Stimulated activated CD8-positive, alpha-beta memory T cell treated with anti-CD3 and anti-CD28 coated beads, Interleukin-4, amount 100 ng/mL, for 1 hour (primary cell): ENCODE results near the gene IFFO2.

ENCODE experiments used
- DNase-seq, 2 donors: peaks; one replicate each; pipeline ENCODE4 v3.0.0-alpha.2; 2020; ENCODE audit warnings: low read depth in 2 of 2, low spot score in 1 of 2

The IFFO2 gene

GRCh38 chr1:18972991-18973390 is 16.5 kb upstream of the IFFO2 start:
- DNase-seq, result no peak

- DNase-seq, result no peak
These were observed 16.1 kb upstream of the IFFO2 start for GRCh38 chr1:18972531-18972930.

- DNase-seq, result no peak
These were observed 14.3 kb upstream of the IFFO2 start for GRCh38 chr1:18970762-18971161.

- DNase-seq, result no peak
These were observed 13.9 kb upstream of the IFFO2 start for GRCh38 chr1:18970358-18970757.

GRCh38 chr1:18967066-18967690 is 10.7 kb upstream of the IFFO2 start:
- no peak for DNase-seq

GRCh38 chr1:18965206-18966173 is 9.0 kb upstream of the IFFO2 start:
- DNase-seq, result no peak

- DNase-seq, result no peak
These were observed 7.5 kb upstream of the IFFO2 start for GRCh38 chr1:18963968-18964367.

- no peak for DNase-seq
These were observed 6.6 kb upstream of the IFFO2 start for GRCh38 chr1:18962855-18963737.

GRCh38 chr1:18962121-18962721 is 5.7 kb upstream of the IFFO2 start:
- no peak for DNase-seq

- DNase-seq, result no peak
These were observed 4.3 kb upstream of the IFFO2 start for GRCh38 chr1:18960821-18961220.

GRCh38 chr1:18960409-18960808 is 3.9 kb upstream of the IFFO2 start:
- DNase-seq, result no peak

GRCh38 chr1:18959591-18959990 is 3.1 kb upstream of the IFFO2 start:
- DNase-seq, result no peak

GRCh38 chr1:18957532-18958300 is 1.2 kb upstream of the IFFO2 start:
- no peak for DNase-seq

- no peak for DNase-seq
These were observed 653 bp upstream of the IFFO2 start for GRCh38 chr1:18957136-18957521.

- no peak for DNase-seq
These were observed 859 bp downstream of the IFFO2 start for GRCh38 chr1:18955441-18956192.

- no peak for DNase-seq
These were observed 1.4 kb downstream of the IFFO2 start for GRCh38 chr1:18955131-18955440.

- no peak for DNase-seq
These were observed 2.0 kb downstream of the IFFO2 start for GRCh38 chr1:18954270-18955071.

GRCh38 chr1:18953731-18954231 is 2.7 kb downstream of the IFFO2 start:
- DNase-seq, result no peak
